A673 (cell line): ENCODE measurements around the gene TSSK6. TPM values are rescaled to one million over a fixed set of nuclear protein-coding genes. Genes with fewer than 3 reads are reported as not detected.

Experiments
- BruUV-seq: library from RNA; stranded (reverse); fragments of 400-500 nt; replicated peaks from 2 replicates; lab custom pipeline; 2021; lab: Mats Ljungman, UMichigan
- CTCF ChIA-PET: fragments of 300-600 bp; sonication (Branson Sonifier 250); formaldehyde crosslinking; loops from one replicate; lab custom pipeline; 2022; ENCODE audit warnings: antibody characterized with exemption; lab: Charles Lee
- POLR2A ChIA-PET: fragments of 300-600 bp; sonication (Branson Sonifier 250); formaldehyde crosslinking; loops from one replicate; lab custom pipeline; 2022; ENCODE audit warnings: antibody characterized with exemption; ENCODE audit not compliant: low non-redundant PET; lab: Charles Lee
- DNase-seq: peaks from one replicate; pipeline ENCODE4 v3.0.0-alpha.2; 2015; ENCODE audit warnings: low spot score
- H3K27ac ChIP-seq: fragments of 200-600 bp; sonication (generic); 2 replicates; pipeline ENCODE4 v1.5.1; 2016; ENCODE audit warnings: mixed run types, low read depth, mild to moderate bottlenecking, mixed read lengths, antibody characterized with exemption, low read length; ENCODE audit not compliant: poor library complexity, severe bottlenecking
- H3K27me3 ChIP-seq: fragments of 200-600 bp; sonication (generic); replicated peaks from 2 replicates; pipeline ENCODE4 v1.6.1; 2017; ENCODE audit warnings: mixed run types, low read depth, mild to moderate bottlenecking, mixed read lengths, antibody characterized with exemption, low read length; ENCODE audit not compliant: insufficient read depth, poor library complexity
- H3K36me3 ChIP-seq: fragments of 200-600 bp; sonication (generic); 2 replicates; pipeline ENCODE4 v1.6.1; 2016; ENCODE audit warnings: mixed run types, mild to moderate bottlenecking, mixed read lengths, antibody characterized with exemption, low read length; ENCODE audit not compliant: insufficient read depth, poor library complexity, severe bottlenecking
- H3K4me1 ChIP-seq: fragments of 200-600 bp; sonication (generic); 2 replicates; pipeline ENCODE4 v1.6.1; 2017; ENCODE audit warnings: mixed run types, mild to moderate bottlenecking, mixed read lengths, antibody characterized with exemption, low read length; ENCODE audit not compliant: insufficient read depth, poor library complexity, severe bottlenecking
- H3K4me3 ChIP-seq: fragments of 200-600 bp; sonication (generic); 2 replicates; pipeline ENCODE4 v1.5.1; 2016; ENCODE audit warnings: low read depth, mixed run types, mild to moderate bottlenecking, mixed read lengths, low read length; ENCODE audit not compliant: poor library complexity, severe bottlenecking
- H3K9me3 ChIP-seq: fragments of 200-600 bp; sonication (generic); 2 replicates; pipeline ENCODE4 v1.6.1; 2016; ENCODE audit warnings: mixed run types, low read depth, mild to moderate bottlenecking, mixed read lengths, antibody characterized with exemption, low read length; ENCODE audit not compliant: poor library complexity, severe bottlenecking
- CTCF ChIP-seq: fragments of 300-800, 200-600 bp; sonication (generic); conservative IDR thresholded peaks from 2 replicates; pipeline ENCODE4 v1.5.1; 2017; ENCODE audit warnings: low read depth, mild to moderate bottlenecking, antibody characterized with exemption, low read length, moderate library complexity, mixed read lengths
- EZH2 ChIP-seq: fragments of 200-600 bp; sonication (generic); IDR thresholded peaks from 2 replicates; pipeline ENCODE4 v1.6.1; 2017; ENCODE audit warnings: borderline replicate concordance, low read depth, mild to moderate bottlenecking, mixed read lengths, antibody characterized with exemption, low read length; ENCODE audit not compliant: poor library complexity, severe bottlenecking
- intact Hi-C: fragments of 100-400 bp; cut with micrococcal nuclease; formaldehyde crosslinking; loops from one replicate; pipeline ENCODE4 v1.10.0; 2022; ENCODE audit not compliant: unreplicated experiment
- total RNA-seq: library from RNA; stranded (reverse); gene quantifications from 2 replicates; pipeline ENCODE4 v1.2.3, GENCODE V29; 2021

Gene TSSK6
- total RNA-seq, 1 experiment from 2014 or later, result 2.5 TPM

GRCh38 chr19:19552798-19553197 lies 37.5 kb upstream of the TSSK6 start:
- H3K4me1 ChIP-seq, result no peaks in the 10 kb centered on the region
- ChIA-PET POLR2A (no interaction called here), CTCF (interaction anchor here (0.8 to 1.0 kb wide), 2 partner anchors 12 to 20 kb away, joined by 3 to 8 read pairs; no protein-coding TSS in a partner anchor)
- BruUV-seq, result no TSS peak
- TF ChIP-seq EZH2, result no peak
- TF ChIP-seq CTCF, result peak; percentile 52; the same call in 1 of the 2 replicates
- H3K9me3 ChIP-seq, result no peaks in the 10 kb centered on the region
- no peak overlapping the region for H3K4me3 ChIP-seq
- intact Hi-C loops, result no loop called here
- DNase-seq, result no peak
- H3K27ac ChIP-seq, result no peak overlapping the region
- H3K36me3 ChIP-seq, result no peaks in the 10 kb centered on the region
- no peaks in the 10 kb centered on the region for H3K27me3 ChIP-seq

GRCh38 chr19:19551853-19552192 lies 36.5 kb upstream of the TSSK6 start:
- Histone ChIP-seq H3K4me1 (no peaks in the 10 kb centered on the region), H3K9me3 (no peaks in the 10 kb centered on the region), H3K36me3 (no peaks in the 10 kb centered on the region), H3K27ac (no peak overlapping the region), H3K4me3 (no peak overlapping the region), H3K27me3 (no peaks in the 10 kb centered on the region)
- ChIA-PET CTCF (no interaction called here), POLR2A (no interaction called here)
- intact Hi-C loops, result no loop called here
- DNase-seq, result no peak
- no TSS peak for BruUV-seq
- TF ChIP-seq EZH2 (no peak), CTCF (no peak)

GRCh38 chr19:19550972-19551852 lies 35.9 kb upstream of the TSSK6 start:
- H3K4me3 ChIP-seq, result no peak overlapping the region
- no TSS peak for BruUV-seq
- no peaks in the 10 kb centered on the region for H3K36me3 ChIP-seq
- no peaks in the 10 kb centered on the region for H3K4me1 ChIP-seq
- H3K27me3 ChIP-seq, result no peaks in the 10 kb centered on the region
- H3K27ac ChIP-seq, result no peak overlapping the region
- no peak for TF ChIP-seq EZH2
- no peak for TF ChIP-seq CTCF
- POLR2A ChIA-PET, result no interaction called here
- no peak for DNase-seq
- H3K9me3 ChIP-seq, result no peaks in the 10 kb centered on the region
- intact Hi-C loops, result no loop called here
- CTCF ChIA-PET, result interaction anchor here (0.6 kb wide), 2 partner anchors 19 to 390 kb away, joined by 3 read pairs; no protein-coding TSS in a partner anchor
